Measurements from ENCODE around the gene PGAP2. TPM values are rescaled to one million over a fixed set of nuclear protein-coding genes. Genes with fewer than 3 reads are reported as not detected.

The PGAP2 gene
- total and polyA plus RNA-seq, 2 of the 13 experiments (the other 11 are each of a cell fraction or from before 2014, with no cell fraction given), result 21.5 to 47.8 TPM

DNA sequence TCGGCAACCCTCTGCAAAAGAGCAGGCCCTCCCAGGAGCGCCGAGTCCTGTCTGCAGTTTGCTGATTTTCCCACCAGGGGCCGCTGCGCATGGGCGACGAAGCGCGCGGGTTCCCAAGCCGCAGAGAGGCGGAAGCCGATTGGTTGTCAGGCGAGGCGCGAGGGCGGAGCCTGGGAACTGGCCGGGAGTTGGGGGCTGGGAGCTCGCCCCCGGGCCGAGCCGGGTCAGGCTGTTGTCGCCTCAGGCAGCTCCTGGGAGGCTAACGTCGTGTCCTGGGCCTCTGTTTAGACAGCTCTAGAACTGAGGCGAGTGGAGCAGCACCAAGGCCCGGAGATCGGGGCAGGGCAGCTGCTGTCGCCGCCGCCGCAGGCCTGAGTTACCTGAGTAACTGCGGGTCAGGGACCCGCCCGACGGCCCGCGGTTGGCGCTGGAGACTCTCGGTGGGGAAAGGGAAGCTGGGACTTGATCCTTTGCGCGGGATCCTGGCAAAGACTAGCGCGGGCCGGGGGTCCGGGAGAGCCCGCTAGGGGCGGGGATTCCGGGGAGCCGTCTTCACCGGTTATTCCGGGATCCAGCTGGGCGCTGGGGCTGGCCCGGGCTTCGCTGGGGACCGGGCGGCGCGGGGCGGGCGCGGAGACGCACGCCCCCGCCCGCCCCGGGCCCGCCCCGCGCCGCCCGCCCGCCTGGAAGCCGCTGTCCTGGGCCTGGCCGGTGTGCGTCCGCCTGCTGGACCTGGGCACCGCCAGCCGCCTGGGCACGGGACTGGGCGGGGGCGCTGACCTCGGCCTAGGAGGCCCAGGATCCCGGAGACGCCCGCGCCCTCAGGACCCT is 46.8 kb downstream of the PGAP2 start, which contains the start of gene STIM1 (continued):
- TF ChIP-seq ZNF770 (CRISPR knock-in tag; IDR thresholded peaks at IDR 0.05) (no peak; the same call in 1 of the 2 replicates), ZNF619 (CRISPR knock-in tag; IDR thresholded peaks at IDR 0.05) (no peak), ZSCAN22 (CRISPR knock-in tag; IDR thresholded peaks at IDR 0.05) (no peak), HNRNPK (IDR thresholded peaks at IDR 0.05; ENCODE audit: low read depth, low read length, poor library complexity, severe bottlenecking) (no peak), JUND (CRISPR knock-in tag; IDR thresholded peaks at IDR 0.05) (no peak), ZNF572 (CRISPR knock-in tag; IDR thresholded peaks at IDR 0.05) (no peak; the same call in 1 of the 2 replicates), ZNF34 (CRISPR knock-in tag; IDR thresholded peaks at IDR 0.05; ENCODE audit: borderline replicate concordance) (no peak), ZNF382 (CRISPR knock-in tag; IDR thresholded peaks at IDR 0.05; ENCODE audit: borderline replicate concordance) (no peak), NCOA1 (CRISPR knock-in tag; IDR thresholded peaks at IDR 0.05) (no peak), RFX1 (IDR thresholded peaks at IDR 0.05) (no peak), HCFC1 (IDR thresholded peaks at IDR 0.05; ENCODE audit: low read depth, low read length) (no peak), PLRG1 (conservative IDR thresholded peaks at IDR 0.05) (no peak), REL (CRISPR knock-in tag; conservative IDR thresholded peaks at IDR 0.05) (peak; percentile 65), ZC3H13 (CRISPR knock-in tag; IDR thresholded peaks at IDR 0.05) (no peak; the same call in 1 of the 2 replicates), SAP130 (CRISPR knock-in tag; IDR thresholded peaks at IDR 0.05; ENCODE audit: low read depth) (peak; percentile 77), RARA (CRISPR knock-in tag; IDR thresholded peaks at IDR 0.05) (no peak)
- TF ChIP-seq, protein P1, sequence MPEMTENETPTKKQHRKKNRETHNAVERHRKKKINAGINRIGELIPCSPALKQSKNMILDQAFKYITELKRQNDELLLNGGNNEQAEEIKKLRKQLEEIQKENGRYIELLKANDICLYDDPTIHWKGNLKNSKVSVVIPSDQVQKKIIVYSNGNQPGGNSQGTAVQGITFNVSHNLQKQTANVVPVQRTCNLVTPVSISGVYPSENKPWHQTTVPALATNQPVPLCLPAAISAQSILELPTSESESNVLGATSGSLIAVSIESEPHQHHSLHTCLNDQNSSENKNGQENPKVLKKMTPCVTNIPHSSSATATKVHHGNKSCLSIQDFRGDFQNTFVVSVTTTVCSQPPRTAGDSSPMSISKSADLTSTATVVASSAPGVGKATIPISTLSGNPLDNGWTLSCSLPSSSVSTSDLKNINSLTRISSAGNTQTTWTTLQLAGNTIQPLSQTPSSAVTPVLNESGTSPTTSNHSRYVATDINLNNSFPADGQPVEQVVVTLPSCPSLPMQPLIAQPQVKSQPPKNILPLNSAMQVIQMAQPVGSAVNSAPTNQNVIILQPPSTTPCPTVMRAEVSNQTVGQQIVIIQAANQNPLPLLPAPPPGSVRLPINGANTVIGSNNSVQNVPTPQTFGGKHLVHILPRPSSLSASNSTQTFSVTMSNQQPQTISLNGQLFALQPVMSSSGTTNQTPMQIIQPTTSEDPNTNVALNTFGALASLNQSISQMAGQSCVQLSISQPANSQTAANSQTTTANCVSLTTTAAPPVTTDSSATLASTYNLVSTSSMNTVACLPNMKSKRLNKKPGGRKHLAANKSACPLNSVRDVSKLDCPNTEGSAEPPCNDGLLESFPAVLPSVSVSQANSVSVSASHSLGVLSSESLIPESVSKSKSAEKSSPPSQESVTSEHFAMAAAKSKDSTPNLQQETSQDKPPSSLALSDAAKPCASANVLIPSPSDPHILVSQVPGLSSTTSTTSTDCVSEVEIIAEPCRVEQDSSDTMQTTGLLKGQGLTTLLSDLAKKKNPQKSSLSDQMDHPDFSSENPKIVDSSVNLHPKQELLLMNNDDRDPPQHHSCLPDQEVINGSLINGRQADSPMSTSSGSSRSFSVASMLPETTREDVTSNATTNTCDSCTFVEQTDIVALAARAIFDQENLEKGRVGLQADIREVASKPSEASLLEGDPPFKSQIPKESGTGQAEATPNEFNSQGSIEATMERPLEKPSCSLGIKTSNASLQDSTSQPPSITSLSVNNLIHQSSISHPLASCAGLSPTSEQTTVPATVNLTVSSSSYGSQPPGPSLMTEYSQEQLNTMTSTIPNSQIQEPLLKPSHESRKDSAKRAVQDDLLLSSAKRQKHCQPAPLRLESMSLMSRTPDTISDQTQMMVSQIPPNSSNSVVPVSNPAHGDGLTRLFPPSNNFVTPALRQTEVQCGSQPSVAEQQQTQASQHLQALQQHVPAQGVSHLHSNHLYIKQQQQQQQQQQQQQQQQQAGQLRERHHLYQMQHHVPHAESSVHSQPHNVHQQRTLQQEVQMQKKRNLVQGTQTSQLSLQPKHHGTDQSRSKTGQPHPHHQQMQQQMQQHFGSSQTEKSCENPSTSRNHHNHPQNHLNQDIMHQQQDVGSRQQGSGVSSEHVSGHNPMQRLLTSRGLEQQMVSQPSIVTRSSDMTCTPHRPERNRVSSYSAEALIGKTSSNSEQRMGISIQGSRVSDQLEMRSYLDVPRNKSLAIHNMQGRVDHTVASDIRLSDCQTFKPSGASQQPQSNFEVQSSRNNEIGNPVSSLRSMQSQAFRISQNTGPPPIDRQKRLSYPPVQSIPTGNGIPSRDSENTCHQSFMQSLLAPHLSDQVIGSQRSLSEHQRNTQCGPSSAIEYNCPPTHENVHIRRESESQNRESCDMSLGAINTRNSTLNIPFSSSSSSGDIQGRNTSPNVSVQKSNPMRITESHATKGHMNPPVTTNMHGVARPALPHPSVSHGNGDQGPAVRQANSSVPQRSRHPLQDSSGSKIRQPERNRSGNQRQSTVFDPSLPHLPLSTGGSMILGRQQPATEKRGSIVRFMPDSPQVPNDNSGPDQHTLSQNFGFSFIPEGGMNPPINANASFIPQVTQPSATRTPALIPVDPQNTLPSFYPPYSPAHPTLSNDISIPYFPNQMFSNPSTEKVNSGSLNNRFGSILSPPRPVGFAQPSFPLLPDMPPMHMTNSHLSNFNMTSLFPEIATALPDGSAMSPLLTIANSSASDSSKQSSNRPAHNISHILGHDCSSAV (CRISPR knock-in tag; IDR thresholded peaks at IDR 0.05; ENCODE audit: borderline replicate concordance), result no peak; the same call in 1 of the 2 replicates
- TF ChIP-seq, protein P2, sequence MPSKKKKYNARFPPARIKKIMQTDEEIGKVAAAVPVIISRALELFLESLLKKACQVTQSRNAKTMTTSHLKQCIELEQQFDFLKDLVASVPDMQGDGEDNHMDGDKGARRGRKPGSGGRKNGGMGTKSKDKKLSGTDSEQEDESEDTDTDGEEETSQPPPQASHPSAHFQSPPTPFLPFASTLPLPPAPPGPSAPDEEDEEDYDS (CRISPR knock-in tag; IDR thresholded peaks at IDR 0.05), result peak; percentile 46; the same call in 1 of the 2 replicates

All from HepG2 (cell line).